Measurements from ENCODE around the gene POLDIP2.

The POLDIP2 gene

DNA sequence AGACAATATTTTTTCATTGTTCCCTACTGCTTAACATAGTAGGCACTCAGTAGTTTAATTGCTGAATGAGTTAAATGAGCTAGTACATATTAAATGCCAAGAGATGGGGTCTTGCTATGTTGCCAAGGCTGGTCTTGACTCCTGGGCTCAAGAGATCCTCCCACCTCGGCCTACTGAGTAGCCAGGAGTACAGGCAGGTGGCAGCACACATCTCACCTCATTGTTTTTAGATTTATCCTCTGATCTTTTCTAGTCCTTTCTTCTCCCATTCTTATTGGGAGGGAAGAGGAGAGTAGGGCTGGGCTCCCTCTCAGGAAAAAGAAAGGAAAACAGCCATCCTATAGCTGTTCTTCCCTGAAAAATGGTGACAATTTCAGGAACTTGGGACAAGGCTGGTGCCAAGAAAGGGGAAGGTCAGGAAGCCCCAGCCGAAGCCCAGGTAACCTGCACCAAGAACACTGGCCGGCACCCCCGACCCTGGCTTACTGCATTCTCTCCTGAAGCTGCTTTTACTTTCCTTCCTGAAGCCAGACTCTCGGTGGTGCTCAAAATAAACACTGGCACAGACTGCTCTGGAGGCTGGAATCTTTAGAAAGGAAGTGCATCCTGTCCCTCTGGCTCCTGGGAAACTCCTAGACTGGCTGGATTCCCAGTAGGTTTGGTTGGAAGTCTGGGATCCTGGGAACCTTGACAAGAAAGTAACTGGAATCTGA, 19.1 kb downstream of the POLDIP2 start:
- Mint-ChIP-seq H3K36me3 (peaks cover 53% of the 10 kb centered on the region), H3K4me3 (peak overlapping the region; percentile 95)
- no peak for DNase-seq (ENCODE audit: low spot score in 2 of 2)

DNA sequence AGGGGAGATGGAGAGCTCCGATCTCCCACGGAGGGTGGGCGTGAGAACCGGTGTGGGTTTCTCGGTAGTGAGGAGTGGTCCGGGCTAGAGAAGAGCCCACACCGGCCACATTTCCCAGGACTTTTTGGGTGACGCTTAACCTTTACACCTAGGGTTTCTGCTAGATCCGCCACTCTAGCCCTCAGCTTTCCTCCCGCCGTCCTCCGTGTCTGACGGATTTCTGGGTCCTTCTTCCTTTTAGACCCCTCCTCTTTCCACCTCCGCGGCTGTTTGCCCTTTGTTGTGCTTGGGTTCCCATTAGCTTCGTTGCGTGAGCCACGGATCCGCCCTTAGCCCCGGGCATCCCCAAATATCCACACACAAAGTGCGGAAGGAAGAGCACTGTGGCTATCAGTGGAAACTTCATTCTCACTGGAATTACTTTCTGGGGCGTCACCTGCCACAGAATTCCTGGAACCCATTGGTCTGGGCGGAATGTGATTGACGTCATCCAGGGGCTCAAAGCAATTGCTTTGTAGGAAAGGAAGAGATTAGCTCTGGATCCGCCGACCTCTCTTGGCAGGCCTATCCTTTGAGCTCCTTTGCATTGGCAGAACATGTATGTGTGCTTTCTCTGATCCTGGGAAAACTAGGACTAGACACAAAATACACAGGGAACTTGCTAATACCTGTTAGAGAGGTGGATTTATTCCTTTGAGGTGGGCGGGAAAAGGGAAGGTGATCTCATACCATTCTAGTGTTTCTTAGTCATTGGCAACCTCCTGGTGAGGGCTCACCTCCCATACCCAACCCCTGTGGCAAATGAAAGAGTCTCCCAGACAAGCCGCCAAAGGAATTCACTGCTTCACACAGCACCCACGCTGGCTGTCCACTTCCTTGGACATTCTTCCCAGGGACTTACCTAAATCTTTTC, 21.1 kb downstream of the POLDIP2 start:
- ATAC-seq (no peak), DNase-seq (ENCODE audit: low spot score in 2 of 2) (no peak)
- H3K4me3 Mint-ChIP-seq: peak overlapping the region; percentile 95
- peak overlapping the region; percentile 96 for H3K27ac Mint-ChIP-seq
- H3K4me1 Mint-ChIP-seq: peaks cover 56% of the 10 kb centered on the region
- H3K36me3 Mint-ChIP-seq: peaks cover 42% of the 10 kb centered on the region
- H3K9me3 Mint-ChIP-seq: no peaks in the 10 kb centered on the region

More for the DNA sequence above, 19.1 kb downstream of the POLDIP2 start:
- peaks cover 51% of the 10 kb centered on the region for H3K4me1 Mint-ChIP-seq
- ATAC-seq: no peak
- no peak overlapping the region for H3K27ac Mint-ChIP-seq
- H3K9me3 Mint-ChIP-seq: no peaks in the 10 kb centered on the region

DNA sequence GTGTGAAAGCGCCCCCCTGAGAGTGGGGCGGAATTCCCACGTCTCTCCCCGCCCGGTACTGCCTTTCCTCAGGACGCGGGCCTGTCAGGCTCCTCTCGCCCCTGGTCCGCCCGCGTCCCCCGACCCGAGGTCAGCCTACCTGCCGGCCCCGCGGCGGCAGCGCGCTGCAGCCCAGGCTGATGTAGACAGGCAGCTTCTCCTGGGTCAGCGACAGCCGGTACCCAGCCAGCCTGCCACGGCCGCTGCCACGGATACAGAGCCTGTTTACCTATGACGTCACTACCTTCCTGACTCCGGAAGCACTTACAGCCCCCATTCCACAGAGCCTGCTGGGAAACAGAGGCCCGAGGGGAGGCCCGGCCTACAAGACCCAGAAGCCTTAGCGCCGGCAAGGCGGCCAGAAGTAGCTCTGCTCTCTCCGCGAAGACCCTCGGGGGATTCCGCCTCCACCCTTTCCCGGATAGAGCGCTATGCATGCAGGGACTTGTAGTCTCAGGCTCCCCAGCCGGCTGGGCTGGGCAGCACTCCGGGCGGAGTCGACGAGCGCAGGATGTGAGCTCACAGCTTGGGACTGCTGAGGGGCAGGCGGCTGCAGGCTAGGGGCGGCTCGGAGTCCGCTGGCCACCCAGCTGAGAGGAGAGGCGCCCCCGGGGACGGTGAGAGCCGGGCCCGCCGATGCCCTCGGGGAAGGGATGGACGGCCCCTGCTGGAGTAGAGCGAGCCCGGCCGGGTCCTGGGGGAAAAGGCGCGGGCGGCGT, 21.9 kb downstream of the POLDIP2 start, which contains the start of the genes IFT20 and TNFAIP1:
TSS of gene IFT20 (minus strand) at position 272 of the 758 bp plus-strand sequence. CDS start 3,487 bp downstream, outside the sequence.
TSS of gene TNFAIP1 (plus strand) at position 561 of the 758 bp plus-strand sequence. CDS start 3,761 bp downstream, outside the sequence.
- no peaks in the 10 kb centered on the region for H3K9me3 Mint-ChIP-seq
- peak within 1 kb of the TSS; percentile 95 for H3K4me3 Mint-ChIP-seq
- peak; percentile 98 for ATAC-seq
- H3K27ac Mint-ChIP-seq: peak within 1 kb of the TSS; percentile 96
- H3K4me1 Mint-ChIP-seq: peaks cover 53% of the 10 kb centered on the region
- DNase-seq (ENCODE audit: low spot score in 2 of 2): peak; percentile 88 to 98
- H3K36me3 Mint-ChIP-seq: peaks cover 39% of the 10 kb centered on the region

DNA sequence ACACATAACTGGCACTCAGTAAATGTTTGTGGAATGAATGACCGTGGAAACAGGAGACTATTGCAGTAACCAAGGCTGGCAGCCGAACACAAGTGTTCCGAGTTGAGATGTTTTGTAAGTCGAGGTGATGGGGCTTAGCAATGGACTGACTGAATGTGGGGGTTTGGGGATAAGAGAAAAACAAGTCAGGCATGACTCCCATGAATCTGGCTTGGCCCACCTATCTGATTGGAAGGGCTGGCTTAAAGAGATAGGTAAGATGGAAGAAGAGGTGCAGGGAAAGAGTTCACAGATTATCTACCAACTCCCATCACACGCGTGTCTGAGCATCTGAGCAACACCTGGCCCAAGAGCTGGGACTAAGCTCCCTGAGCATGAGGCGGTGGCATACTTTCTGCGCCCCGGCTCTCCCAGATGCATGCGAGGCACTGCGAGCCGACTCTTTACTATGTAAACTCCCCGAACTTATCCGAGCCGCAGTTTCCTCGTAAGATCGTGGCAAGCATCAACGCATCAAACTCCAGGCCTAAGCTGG, 22.6 kb downstream of the POLDIP2 start:
- H3K4me3 Mint-ChIP-seq: peak overlapping the region; percentile 95
- no peaks in the 10 kb centered on the region for H3K9me3 Mint-ChIP-seq
- H3K36me3 Mint-ChIP-seq: peaks cover 39% of the 10 kb centered on the region
- ATAC-seq (no peak), DNase-seq (ENCODE audit: low spot score in 2 of 2) (no peak)
- H3K27ac Mint-ChIP-seq: peak overlapping the region; percentile 96
- H3K4me1 Mint-ChIP-seq: peaks cover 49% of the 10 kb centered on the region

DNA sequence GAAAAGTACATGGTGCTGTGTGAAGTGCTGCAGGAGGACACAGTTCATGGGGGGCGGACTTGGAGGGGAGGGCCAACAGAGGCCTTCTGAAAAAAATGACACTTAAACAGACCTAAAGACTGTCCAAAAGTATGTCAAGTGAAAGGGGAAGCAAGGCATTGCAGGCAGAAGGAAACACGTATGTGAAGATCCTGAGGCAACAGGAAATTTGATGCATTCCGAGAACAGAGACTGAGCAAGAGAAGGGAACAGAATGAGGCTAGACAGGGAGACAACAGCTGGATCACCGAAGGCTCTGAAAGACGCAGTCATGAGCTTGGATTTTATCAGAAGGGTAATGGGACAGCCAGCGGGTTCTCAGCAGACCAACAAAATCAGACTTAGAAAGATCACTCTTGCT, 23.2 kb downstream of the POLDIP2 start:
- ATAC-seq: no peak
- no peak for DNase-seq (ENCODE audit: low spot score in 2 of 2)
- H3K9me3 Mint-ChIP-seq: no peaks in the 10 kb centered on the region
- H3K4me1 Mint-ChIP-seq: peaks cover 45% of the 10 kb centered on the region
- peak overlapping the region; percentile 95 for H3K4me3 Mint-ChIP-seq
- H3K27ac Mint-ChIP-seq: peak overlapping the region; percentile 96
- H3K36me3 Mint-ChIP-seq: peaks cover 40% of the 10 kb centered on the region

DNA sequence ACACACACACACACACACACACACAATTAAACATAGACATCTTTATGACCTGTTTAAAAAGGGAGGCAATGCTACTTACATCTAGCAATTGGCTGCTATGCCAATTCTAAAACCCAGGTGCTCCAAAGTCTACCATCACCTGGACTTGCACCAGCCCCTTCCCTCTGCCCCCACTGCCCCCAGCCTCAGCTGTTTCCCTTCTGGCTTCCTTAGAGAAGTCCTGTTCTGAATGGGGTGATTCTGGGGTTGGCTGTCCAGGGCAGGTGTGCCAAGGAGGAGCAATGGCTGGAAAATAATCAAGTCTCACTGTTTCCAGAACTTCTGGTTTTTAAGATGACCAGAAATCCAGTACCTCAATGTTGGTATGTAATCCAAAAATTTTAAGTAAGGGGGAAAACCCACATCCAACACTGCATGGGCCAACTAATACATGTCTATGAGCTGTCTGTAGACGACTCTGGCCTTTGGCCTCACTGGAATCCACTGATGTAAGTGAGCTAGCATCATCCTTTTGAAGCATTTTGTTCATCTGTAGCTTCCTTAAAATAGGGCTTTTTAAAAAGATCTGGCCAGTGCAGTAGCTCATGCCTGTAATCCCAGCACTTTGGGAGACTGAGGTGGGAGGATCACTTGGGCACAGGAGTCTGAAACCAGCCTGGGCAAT, 24.1 kb downstream of the POLDIP2 start:
- DNase-seq (ENCODE audit: low spot score in 2 of 2): no peak
- peaks cover 50% of the 10 kb centered on the region for H3K36me3 Mint-ChIP-seq
- H3K4me1 Mint-ChIP-seq: peaks cover 39% of the 10 kb centered on the region
- no peak for ATAC-seq
- H3K4me3 Mint-ChIP-seq: peak overlapping the region; percentile 95
- peak overlapping the region; percentile 96 for H3K27ac Mint-ChIP-seq
- H3K9me3 Mint-ChIP-seq: no peaks in the 10 kb centered on the region

DNA sequence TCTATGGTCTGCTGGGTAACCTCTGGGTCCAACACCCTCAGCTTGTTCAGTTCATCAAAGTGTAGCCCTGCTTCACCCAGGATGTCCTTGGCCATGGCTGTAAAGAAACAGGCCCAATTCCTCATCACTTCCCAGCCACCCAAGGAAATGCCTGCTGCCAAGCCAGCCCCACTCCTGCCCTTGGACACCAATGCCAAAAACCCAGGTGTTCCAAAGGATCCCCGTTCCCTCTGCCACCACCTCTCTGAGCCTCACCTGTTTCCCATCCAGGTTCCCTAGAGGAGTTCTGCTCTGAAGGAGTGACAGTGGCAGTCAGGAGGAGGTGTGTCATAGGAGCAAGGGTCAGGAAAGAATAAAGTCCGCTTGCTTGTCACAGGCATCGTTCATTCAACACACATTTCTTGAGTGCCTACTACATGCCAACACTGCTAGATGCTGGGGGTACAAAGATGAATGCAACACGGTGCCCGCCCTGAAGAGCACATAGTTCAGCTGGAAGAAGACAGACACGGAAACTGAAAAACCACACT, 25.4 kb downstream of the POLDIP2 start:
- DNase-seq (ENCODE audit: low spot score in 2 of 2) (no peak), ATAC-seq (no peak)
- Mint-ChIP-seq H3K36me3 (peaks cover 58% of the 10 kb centered on the region), H3K27ac (peak overlapping the region; percentile 33), H3K9me3 (no peaks in the 10 kb centered on the region), H3K4me3 (no peak overlapping the region), H3K4me1 (peaks cover 39% of the 10 kb centered on the region)

DNA sequence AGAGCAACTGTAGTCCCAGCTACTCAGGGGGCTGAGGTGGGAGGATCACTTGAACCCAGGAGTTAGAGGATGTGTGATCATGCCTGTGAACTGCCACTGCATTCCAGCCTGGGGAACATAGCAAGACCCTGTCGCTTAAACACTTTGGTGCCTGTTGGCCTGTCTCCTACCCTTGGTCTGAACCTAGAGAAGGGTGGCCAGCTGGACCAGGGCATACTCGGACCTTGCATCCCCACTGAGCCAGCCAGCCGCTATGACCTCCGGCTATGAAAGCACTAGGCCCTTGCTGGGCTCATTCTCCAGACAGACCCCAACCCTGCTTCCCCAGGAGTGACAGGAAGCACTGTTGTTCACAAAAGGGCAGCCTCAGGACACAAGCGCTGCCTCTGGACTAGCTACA, 26.7 kb downstream of the POLDIP2 start:
- Mint-ChIP-seq H3K36me3 (peaks cover 67% of the 10 kb centered on the region), H3K27ac (no peak overlapping the region)
- ATAC-seq: no peak

DNA sequence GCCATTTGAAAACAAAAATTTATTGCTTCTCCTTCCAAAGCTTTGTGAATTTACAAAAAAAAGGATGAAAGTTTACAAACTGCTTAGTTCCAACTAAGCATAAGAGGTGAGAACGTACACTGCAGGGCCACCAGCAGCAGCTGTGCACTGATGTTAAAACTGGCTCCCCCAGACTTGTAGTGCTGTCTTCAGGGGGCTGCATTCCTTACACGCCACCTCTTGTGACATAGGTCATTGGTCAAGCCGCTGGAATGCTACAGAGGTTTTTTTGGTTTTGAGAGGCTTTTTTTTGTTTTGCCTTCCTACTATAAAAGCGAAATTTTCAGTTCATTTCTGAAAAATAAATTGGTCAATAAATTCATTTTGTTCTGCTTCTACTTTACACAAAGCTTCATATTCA, 29.0 kb downstream of the POLDIP2 start:
- peaks cover 28% of the 10 kb centered on the region for H3K4me1 Mint-ChIP-seq
- ATAC-seq (no peak), DNase-seq (ENCODE audit: low spot score in 2 of 2) (no peak)
- H3K4me3 Mint-ChIP-seq: no peak overlapping the region
- no peaks in the 10 kb centered on the region for H3K9me3 Mint-ChIP-seq
- H3K27ac Mint-ChIP-seq: no peak overlapping the region
- H3K36me3 Mint-ChIP-seq: peaks cover 62% of the 10 kb centered on the region

More for the DNA sequence above, 26.7 kb downstream of the POLDIP2 start:
- no peaks in the 10 kb centered on the region for H3K9me3 Mint-ChIP-seq
- H3K4me1 Mint-ChIP-seq: peaks cover 44% of the 10 kb centered on the region
- H3K4me3 Mint-ChIP-seq: no peak overlapping the region
- no peak for DNase-seq (ENCODE audit: low spot score in 2 of 2)

DNA sequence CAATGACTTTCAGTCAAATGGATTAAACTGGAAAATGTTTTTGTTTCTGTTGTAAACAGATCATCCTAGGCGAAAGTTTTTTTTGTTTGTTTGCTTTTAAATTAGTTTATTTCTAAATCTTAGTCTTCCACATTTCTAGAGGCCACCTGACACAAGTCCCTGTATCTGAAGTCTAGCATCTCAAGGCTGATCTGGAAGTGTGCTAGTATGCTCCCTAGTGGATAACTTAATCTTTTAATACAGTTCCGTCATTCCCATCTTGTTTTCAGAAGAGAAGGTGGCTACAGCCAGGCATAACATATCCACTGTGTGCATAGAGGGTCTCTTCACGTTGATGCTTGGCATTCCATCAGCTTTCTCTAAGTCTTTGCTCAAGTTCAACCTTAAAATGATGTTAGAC, 29.6 kb downstream of the POLDIP2 start:
- DNase-seq (ENCODE audit: low spot score in 2 of 2) (no peak), ATAC-seq (no peak)
- Mint-ChIP-seq H3K27ac (peak overlapping the region; percentile 52), H3K36me3 (peaks cover 62% of the 10 kb centered on the region), H3K4me1 (peaks cover 28% of the 10 kb centered on the region), H3K4me3 (no peak overlapping the region), H3K9me3 (no peaks in the 10 kb centered on the region)

DNA sequence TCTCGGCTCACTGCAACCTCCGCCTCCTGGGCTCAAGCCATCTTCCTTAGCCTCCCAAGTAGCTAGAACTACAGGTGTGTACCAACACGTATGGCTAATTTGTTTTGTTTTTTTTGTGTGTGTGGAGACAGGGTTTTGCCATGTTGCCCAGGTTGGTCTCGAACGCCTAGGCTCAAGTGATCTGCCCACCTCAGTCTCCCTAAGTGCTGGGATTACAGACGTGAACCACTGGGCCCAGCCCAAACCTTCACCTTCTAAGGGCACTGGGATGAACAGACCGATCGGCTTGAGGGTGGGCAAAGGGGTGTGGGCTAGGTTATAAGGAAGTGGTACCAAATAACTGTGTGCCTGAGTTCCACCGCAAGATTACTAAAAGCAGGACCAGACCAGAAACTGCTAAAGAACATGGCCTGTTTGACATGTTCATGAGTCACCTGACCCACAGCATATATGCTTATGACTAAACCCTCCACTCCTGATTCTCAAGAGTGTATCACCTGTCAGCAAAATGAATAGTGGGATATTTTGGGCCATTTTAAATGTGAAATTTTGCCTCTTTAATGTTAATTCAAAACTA, 30.2 kb downstream of the POLDIP2 start:
- Mint-ChIP-seq H3K36me3 (peaks cover 62% of the 10 kb centered on the region), H3K27ac (peak overlapping the region; percentile 52), H3K4me3 (no peak overlapping the region), H3K4me1 (peaks cover 25% of the 10 kb centered on the region), H3K9me3 (no peaks in the 10 kb centered on the region)
- peak; percentile 100 for ATAC-seq
- DNase-seq (ENCODE audit: low spot score in 2 of 2): peak in 1 of 2 donors; percentile 74

DNA sequence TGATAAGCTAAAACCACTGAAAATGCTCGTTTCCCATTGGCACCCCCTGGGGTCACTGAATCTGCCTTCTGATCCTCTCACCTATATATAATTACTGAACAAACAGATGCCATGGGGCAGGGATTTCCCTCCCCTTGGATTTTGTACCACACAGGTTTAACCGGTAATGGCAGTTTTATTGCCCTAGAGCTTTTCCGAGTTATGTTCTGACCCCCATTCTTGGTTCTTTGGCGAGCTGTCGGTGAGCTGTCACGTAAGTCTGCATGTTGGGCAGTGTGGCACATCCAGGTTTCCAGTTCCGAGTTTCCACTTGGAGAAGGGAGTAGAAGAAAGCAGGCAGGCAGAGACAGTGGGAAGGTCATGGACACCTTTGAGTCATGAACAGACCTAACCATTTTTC, 31.2 kb downstream of the POLDIP2 start:
- peaks cover 54% of the 10 kb centered on the region for H3K36me3 Mint-ChIP-seq
- H3K4me1 Mint-ChIP-seq: peaks cover 31% of the 10 kb centered on the region
- H3K27ac Mint-ChIP-seq: no peak overlapping the region
- DNase-seq (ENCODE audit: low spot score in 2 of 2): no peak
- no peak for ATAC-seq
- H3K4me3 Mint-ChIP-seq: no peak overlapping the region
- H3K9me3 Mint-ChIP-seq: no peaks in the 10 kb centered on the region

DNA sequence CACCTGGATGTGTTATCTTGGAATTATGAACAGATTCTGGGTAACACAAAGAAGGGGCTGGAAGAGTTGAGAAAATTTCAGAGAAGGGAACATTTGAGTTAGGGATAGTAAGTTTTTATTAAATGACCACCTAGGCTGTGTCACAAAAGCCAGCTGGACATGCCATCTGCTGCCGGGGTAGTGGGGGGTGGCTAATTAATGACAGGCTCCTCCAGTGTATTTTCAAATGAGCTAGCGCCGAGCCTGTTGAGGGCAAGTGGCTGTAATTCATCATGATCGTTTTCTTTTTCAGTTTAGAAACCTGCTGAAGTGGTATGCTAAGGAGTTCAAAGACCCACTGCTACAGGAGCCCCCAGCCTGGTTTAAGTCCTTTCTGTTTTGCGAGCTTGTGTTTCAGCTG, 32.1 kb downstream of the POLDIP2 start:
- H3K27ac Mint-ChIP-seq: no peak overlapping the region
- ATAC-seq: no peak
- H3K4me3 Mint-ChIP-seq: no peak overlapping the region
- H3K9me3 Mint-ChIP-seq: no peaks in the 10 kb centered on the region
- peaks cover 51% of the 10 kb centered on the region for H3K36me3 Mint-ChIP-seq
- no peak for DNase-seq (ENCODE audit: low spot score in 2 of 2)
- peaks cover 40% of the 10 kb centered on the region for H3K4me1 Mint-ChIP-seq

DNA sequence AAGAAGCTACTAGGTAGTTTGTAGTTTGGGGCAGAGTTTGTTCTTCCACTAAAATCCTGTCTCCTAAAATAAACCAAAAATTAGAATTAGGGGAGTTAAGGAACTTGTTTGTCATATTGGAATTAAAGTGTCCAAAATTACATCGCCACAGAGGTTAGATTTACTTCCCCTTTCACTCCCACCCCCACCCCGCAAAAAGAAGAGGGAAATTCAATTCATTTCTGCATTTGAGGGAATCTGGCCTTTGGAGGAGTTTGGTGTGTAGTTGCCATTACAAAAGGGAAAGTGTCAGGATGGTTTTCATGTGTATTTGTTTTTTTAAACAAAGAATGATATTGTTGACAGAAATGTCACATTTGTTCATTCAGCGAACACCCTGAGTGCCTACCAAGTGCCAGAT, 32.5 kb downstream of the POLDIP2 start:
- no peaks in the 10 kb centered on the region for H3K9me3 Mint-ChIP-seq
- no peak overlapping the region for H3K27ac Mint-ChIP-seq
- no peak for ATAC-seq
- H3K36me3 Mint-ChIP-seq: peaks cover 51% of the 10 kb centered on the region
- H3K4me1 Mint-ChIP-seq: peaks cover 44% of the 10 kb centered on the region
- H3K4me3 Mint-ChIP-seq: no peak overlapping the region
- no peak for DNase-seq (ENCODE audit: low spot score in 2 of 2)
